HepG2 (cell line): Measurements from ENCODE around the gene MSI2. TPM values are rescaled to one million over a fixed set of nuclear protein-coding genes. Genes with fewer than 3 reads are reported as not detected.

Experiments
- ATF1 ChIP-seq: IDR thresholded peaks from 2 replicates; pipeline ENCODE4 v1.6.1; 2016; ENCODE audit warnings: mild to moderate bottlenecking, control low read depth
- CENPBD1 ChIP-seq: sonication (generic); formaldehyde crosslinking; IDR thresholded peaks from 2 replicates; pipeline ENCODE4 v1.8.0; 2022; ENCODE audit warnings: missing genetic modification reagents, low read depth, mild to moderate bottlenecking, borderline replicate concordance
- ELF1 ChIP-seq: sonication (generic); formaldehyde crosslinking; IDR thresholded peaks from 2 replicates; pipeline ENCODE4 v1.4.0; 2020; ENCODE audit warnings: missing genetic modification reagents
- FUBP1 ChIP-seq: sonication (generic); formaldehyde crosslinking; IDR thresholded peaks from 2 replicates; pipeline ENCODE4 v1.5.1; 2020; ENCODE audit warnings: missing genetic modification reagents, mild to moderate bottlenecking, borderline replicate concordance
- GATAD1 ChIP-seq: IDR thresholded peaks from 2 replicates; pipeline ENCODE4 v1.6.1; 2016; ENCODE audit warnings: missing genetic modification reagents, missing compliant biosample characterization
- KDM5A ChIP-seq: fragments of 200-600 bp; sonication (generic); IDR thresholded peaks from 2 replicates; pipeline ENCODE4 v1.7.0; 2018; ENCODE audit warnings: antibody characterized with exemption, mild to moderate bottlenecking, low read length, borderline replicate concordance
- MTF2 ChIP-seq: sonication (generic); formaldehyde crosslinking; IDR thresholded peaks from 2 replicates; pipeline ENCODE4 v1.5.0; 2020; ENCODE audit warnings: missing genetic modification reagents, borderline replicate concordance
- PAXIP1 ChIP-seq: sonication (generic); formaldehyde crosslinking; conservative IDR thresholded peaks from 2 replicates; pipeline ENCODE4 v1.4.0; 2020; ENCODE audit warnings: mild to moderate bottlenecking, missing genetic modification reagents, moderate library complexity
- RCOR2 ChIP-seq: IDR thresholded peaks from 2 replicates; pipeline ENCODE4 v1.6.1; 2016; ENCODE audit warnings: missing biosample characterization, missing genetic modification reagents
- SKIL ChIP-seq: sonication (generic); formaldehyde crosslinking; IDR thresholded peaks from 2 replicates; pipeline ENCODE4 v1.8.0; 2022; ENCODE audit warnings: missing genetic modification reagents, mild to moderate bottlenecking, moderate library complexity, borderline replicate concordance
- ZBTB38 ChIP-seq: sonication (generic); formaldehyde crosslinking; IDR thresholded peaks from 2 replicates; pipeline ENCODE4 v1.5.1; 2020; ENCODE audit warnings: mild to moderate bottlenecking, missing genetic modification reagents
- ZKSCAN8 ChIP-seq: IDR thresholded peaks from 2 replicates; pipeline ENCODE4 v1.6.1; 2016; ENCODE audit warnings: borderline replicate concordance, missing genetic modification reagents, missing compliant biosample characterization
- ZNF33B ChIP-seq: sonication (generic); formaldehyde crosslinking; IDR thresholded peaks from 2 replicates; pipeline ENCODE4 v1.5.1; 2020; ENCODE audit warnings: mild to moderate bottlenecking, missing genetic modification reagents
- ZNF562 ChIP-seq: sonication (generic); formaldehyde crosslinking; IDR thresholded peaks from 2 replicates; pipeline ENCODE4 v1.8.0; 2022; ENCODE audit warnings: missing genetic modification reagents, borderline replicate concordance
- ZNF577 ChIP-seq: sonication (generic); formaldehyde crosslinking; IDR thresholded peaks from 2 replicates; pipeline ENCODE4 v1.4.0; 2020; ENCODE audit warnings: mild to moderate bottlenecking, low read depth, missing genetic modification reagents, borderline replicate concordance
- ZNF605 ChIP-seq: sonication (generic); formaldehyde crosslinking; IDR thresholded peaks from 2 replicates; pipeline ENCODE4 v1.8.0; 2022; ENCODE audit warnings: mild to moderate bottlenecking, missing genetic modification reagents
- ZNF652 ChIP-seq: IDR thresholded peaks from 2 replicates; pipeline ENCODE4 v1.6.1; 2016; ENCODE audit warnings: low read depth, borderline replicate concordance
- ZNF788 ChIP-seq: sonication (generic); formaldehyde crosslinking; IDR thresholded peaks from 2 replicates; pipeline ENCODE4 v1.5.0; 2020; ENCODE audit warnings: mild to moderate bottlenecking, missing genetic modification reagents, borderline replicate concordance
- polyA plus RNA-seq, 8 experiments: library from polyadenylated mRNA; depleted of rRNA in 3 of 8; stranded (reverse) in 7 of 8; unstranded in 1 of 8; fragments of >200 nt; fragmentation: Illumina TruSeq in 4 of 8; extraction: Trizol in 4 of 8; gene quantifications; 2 replicates each; pipeline versions ENCODE4 v1.2.1 to v1.2.3, GENCODE V29; 2011 to 2016; ENCODE audit warnings: low read depth in 4 of 8, missing spikeins in 1 of 8, mixed read lengths in 1 of 8; ENCODE audit not compliant: insufficient read depth in 1 of 8
- total RNA-seq, 5 experiments: library from RNA; depleted of rRNA; stranded (reverse); fragments of >200 nt; fragmentation: Illumina TruSeq; extraction: Trizol; gene quantifications; 2 replicates each; pipeline ENCODE4 v1.2.3, GENCODE V29; 2016; ENCODE audit warnings: low read depth in 1 of 5

MSI2 gene
- total and polyA plus RNA-seq, 2 of the 13 experiments (the other 11 are each of a cell fraction or from before 2014, with no cell fraction given), result 77.5 to 78.4 TPM

GRCh38 chr17:57516290-57517230 is 260.2 kb downstream of the MSI2 start (continued):
- TF ChIP-seq FUBP1 (CRISPR knock-in tag) (no peak), ZBTB38 (CRISPR knock-in tag) (peak; percentile 47; the same call in 1 of the 2 replicates), KDM5A (peak; percentile 43; the same call in 1 of the 2 replicates), CENPBD1 (CRISPR knock-in tag) (no peak), ZNF577 (CRISPR knock-in tag) (no peak), ZNF562 (CRISPR knock-in tag) (0 out of 2 replicates have a peak, but pooled peaks have one; percentile 13), ATF1 (no peak), PAXIP1 (CRISPR knock-in tag) (peak; percentile 94), SKIL (CRISPR knock-in tag) (peak; percentile 81), ELF1 (peak; percentile 59; the same call in 1 of the 2 replicates), GATAD1 (peak; percentile 64; the same call in 1 of the 2 replicates), RCOR2 (CRISPR knock-in tag) (peak; percentile 100), MTF2 (CRISPR knock-in tag) (no peak), ZKSCAN8 (CRISPR knock-in tag) (peak; percentile 99), ZNF788 (CRISPR knock-in tag) (no peak), ZNF652 (CRISPR knock-in tag) (peak; percentile 87), ZNF605 (CRISPR knock-in tag) (no peak), ZNF33B (CRISPR knock-in tag) (no peak)
